ENCODE data around the gene CHL1. TPM values are rescaled to one million over a fixed set of nuclear protein-coding genes. Genes with fewer than 3 reads are reported as not detected.

Gene CHL1
- total and polyA plus RNA-seq, 2 of the 8 experiments (the other 6 are each of a cell fraction or from before 2014, with no cell fraction given) = 0.05 to 0.99 TPM

DNA sequence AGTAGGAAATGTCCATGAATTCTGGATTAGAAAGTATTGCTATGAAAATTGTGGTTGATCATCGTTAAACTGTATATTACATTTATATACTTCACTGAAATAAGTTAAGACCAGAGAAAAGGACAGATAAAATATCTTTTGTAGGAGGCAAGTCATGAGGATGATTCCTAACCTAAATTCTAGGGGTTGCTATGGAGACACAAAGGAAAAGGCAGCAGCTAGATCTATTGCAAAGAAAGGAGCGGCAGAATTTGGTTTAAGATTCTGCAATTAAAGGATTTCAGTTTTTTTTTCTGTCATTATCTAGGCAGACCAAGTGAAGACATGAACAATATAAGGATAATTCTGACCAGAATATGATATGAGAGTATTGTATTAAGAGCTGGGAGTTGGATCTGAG, 136.1 kb downstream of the CHL1 start:
- H4K91ac ChIP-seq (replicated peaks; ENCODE audit: insufficient read length, low read length) = no peak overlapping the region
- CTCF ChIA-PET (ENCODE audit: partially characterized antibody) = no interaction called here
- H3K79me1 ChIP-seq (ENCODE audit: low read depth, low read length) = no peaks in the 10 kb centered on the region
- H3K79me2 ChIP-seq (ENCODE audit: control insufficient read depth in 1 of 2, insufficient read depth in 2 of 2, low read length in 2 of 2) = no peaks in the 10 kb centered on the region
- H3K4ac ChIP-seq (replicated peaks; ENCODE audit: insufficient read length, low read depth, low read length) = no peak overlapping the region
- FAIRE-seq = no peak
- 36% methylated on average over 2 of the region's 2 CpGs; no CpG with 5 or more reads in 1 of the 2 experiments for WGBS, 2 experiments (ENCODE audit: extremely low coverage in 1 of 2, insufficient coverage in 1 of 2, insufficient read length in 1 of 2, insufficient replicate concordance in 2 of 2, low coverage in 1 of 2, low lambda C conversion rate in 2 of 2, missing lambda C conversion rate in 1 of 2)
- no peak overlapping the region for H4K5ac ChIP-seq (ENCODE audit: insufficient read length, low read depth, low read length)
- H3K56ac ChIP-seq (replicated peaks; ENCODE audit: insufficient read length, low read depth, low read length) = no peak overlapping the region
- H2BK20ac ChIP-seq (ENCODE audit: low read length) = no peak overlapping the region
- H3K4me1 ChIP-seq (replicated peaks in 1 of 4; ENCODE audit: control insufficient read depth in 3 of 4, insufficient read depth in 4 of 4, low read length in 3 of 4) = no peaks in the 10 kb centered on the region
- H3K9me3 ChIP-seq (ENCODE audit: insufficient read depth in 2 of 2, low read depth in 1 of 2, low read length in 1 of 2) = no peaks in the 10 kb centered on the region
- peak overlapping the region in 1 of 4 experiments; percentile 8; a peak in 1 of 7 replicates for H3K9ac ChIP-seq (replicated peaks in 1 of 4; ENCODE audit: extremely low read depth in 1 of 4, low read depth in 3 of 4, low read length in 3 of 4)
- H2BK120ac ChIP-seq (replicated peaks; ENCODE audit: low read depth, low read length) = no peak overlapping the region
- no peak overlapping the region for H2BK15ac ChIP-seq (ENCODE audit: low read length)
- H2AFZ ChIP-seq (ENCODE audit: low read length) = no peak overlapping the region
- no peaks in the 10 kb centered on the region for H4K20me1 ChIP-seq (replicated peaks in 1 of 2; ENCODE audit: control insufficient read depth in 1 of 2, insufficient read depth in 2 of 2, low read length in 2 of 2)
- no peak overlapping the region for H3K27ac ChIP-seq (ENCODE audit: low read depth, low read length)
- H3K18ac ChIP-seq (ENCODE audit: extremely low read depth, low read length) = no peak overlapping the region
- H3K23ac ChIP-seq (ENCODE audit: insufficient read length) = no peak overlapping the region
- H4K8ac ChIP-seq (ENCODE audit: extremely low read depth, insufficient read depth, low read length) = no peak overlapping the region
- no peaks in the 10 kb centered on the region for H3K36me3 ChIP-seq (ENCODE audit: control insufficient read depth in 2 of 4, insufficient read depth in 4 of 4, low read length in 3 of 4)
- H3K4me2 ChIP-seq (ENCODE audit: insufficient read depth in 1 of 2, low read depth in 2 of 2, low read length in 2 of 2) = no peak overlapping the region
- no peak overlapping the region for H2BK5ac ChIP-seq (ENCODE audit: low read depth, low read length)
- no peak for DNase-seq (ENCODE audit: low read depth in 1 of 2, low spot score in 2 of 2)
- H3K4me3 ChIP-seq (ENCODE audit: extremely low read depth in 1 of 4, insufficient read depth in 2 of 4, low read depth in 3 of 4, low read length in 4 of 4) = no peak overlapping the region
- H3K23me2 ChIP-seq (ENCODE audit: low read depth, low read length) = no peaks in the 10 kb centered on the region
- POLR2A ChIA-PET (ENCODE audit: partially characterized antibody) = no interaction called here
- H3K14ac ChIP-seq (ENCODE audit: insufficient read length) = no peak overlapping the region
- no peak overlapping the region for H2AK5ac ChIP-seq (ENCODE audit: low read depth, low read length)
- no peaks in the 10 kb centered on the region for H3K27me3 ChIP-seq (replicated peaks in 1 of 4; ENCODE audit: control insufficient read depth in 3 of 4, extremely low read depth in 1 of 4, insufficient read depth in 3 of 4, low read length in 3 of 4)
- no peak overlapping the region for H2BK12ac ChIP-seq (ENCODE audit: low read depth, low read length)
- no peak for TF ChIP-seq BACH1 (IDR thresholded peaks at IDR 0.05; ENCODE audit: low read length)
- TF ChIP-seq RBBP5 (IDR thresholded peaks at IDR 0.05; ENCODE audit: borderline replicate concordance, low read depth, low read length) = no peak
- no peak for TF ChIP-seq JUN (IDR thresholded peaks at IDR 0.05; ENCODE audit: low read depth, low read length)
- TF ChIP-seq, protein P1, sequence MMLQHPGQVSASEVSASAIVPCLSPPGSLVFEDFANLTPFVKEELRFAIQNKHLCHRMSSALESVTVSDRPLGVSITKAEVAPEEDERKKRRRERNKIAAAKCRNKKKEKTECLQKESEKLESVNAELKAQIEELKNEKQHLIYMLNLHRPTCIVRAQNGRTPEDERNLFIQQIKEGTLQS (IDR thresholded peaks at IDR 0.05; ENCODE audit: insufficient read depth, low read depth, low read length) = no peak
- TF ChIP-seq, protein P2, sequence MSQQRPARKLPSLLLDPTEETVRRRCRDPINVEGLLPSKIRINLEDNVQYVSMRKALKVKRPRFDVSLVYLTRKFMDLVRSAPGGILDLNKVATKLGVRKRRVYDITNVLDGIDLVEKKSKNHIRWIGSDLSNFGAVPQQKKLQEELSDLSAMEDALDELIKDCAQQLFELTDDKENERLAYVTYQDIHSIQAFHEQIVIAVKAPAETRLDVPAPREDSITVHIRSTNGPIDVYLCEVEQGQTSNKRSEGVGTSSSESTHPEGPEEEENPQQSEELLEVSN (IDR thresholded peaks at IDR 0.05) = no peak
- no peak for TF ChIP-seq EP300 (IDR thresholded peaks at IDR 0.05; ENCODE audit: borderline replicate concordance in 1 of 2, low read depth in 2 of 2, low read length in 2 of 2)
- no peak for TF ChIP-seq CEBPB (IDR thresholded peaks at IDR 0.05; ENCODE audit: low read depth, low read length)
- no peak for TF ChIP-seq HDAC2 (IDR thresholded peaks at IDR 0.05; ENCODE audit: borderline replicate concordance in 1 of 2, low read depth in 2 of 2, low read length in 2 of 2)
- TF ChIP-seq NRF1 (IDR thresholded peaks at IDR 0.05; ENCODE audit: low read depth, low read length) = no peak
- TF ChIP-seq YY1 (IDR thresholded peaks at IDR 0.05; ENCODE audit: low read depth, low read length) = no peak
- TF ChIP-seq BCL11A (IDR thresholded peaks at IDR 0.05; ENCODE audit: low read depth in 2 of 2, low read length in 2 of 2) = no peak
- no peak for TF ChIP-seq KDM5A (IDR thresholded peaks at IDR 0.05; ENCODE audit: low read length)
- TF ChIP-seq EZH2 (IDR thresholded peaks at IDR 0.05; ENCODE audit: low read depth, low read length, severe bottlenecking) = no peak
